Activated naive CD8-positive, alpha-beta T cell treated with anti-CD3 and anti-CD28 coated beads, Interleukin-2, amount 50 U/mL, for 24 hours (primary cell): ENCODE results near the gene SLC12A3.
"Not testable (repeated sequence)": the region's sequence is repeated elsewhere in the genome, so short reads cannot be mapped to it uniquely, and the experiment has no call there.

Experiments used
- ATAC-seq: fragments of 150-1000 bp; cut with Tn5 transposase; one replicate; pipeline ENCODE4 v1.10.0; 2021
- DNase-seq: peaks from one replicate; pipeline ENCODE4 v3.0.0; 2021
- H3K27ac Mint-ChIP-seq: one replicate; pipeline ENCODE4 v1.8.0; 2021; ENCODE audit warnings: mild to moderate bottlenecking, mixed read lengths
- H3K27me3 Mint-ChIP-seq: one replicate; pipeline ENCODE4 v1.8.0; 2021; ENCODE audit warnings: mixed read lengths
- H3K36me3 Mint-ChIP-seq: one replicate; pipeline ENCODE4 v1.8.0; 2021; ENCODE audit warnings: low read depth, mixed read lengths
- H3K4me1 Mint-ChIP-seq: one replicate; pipeline ENCODE4 v1.8.0; 2021; ENCODE audit warnings: mixed read lengths
- H3K4me3 Mint-ChIP-seq: one replicate; pipeline ENCODE4 v1.8.0; 2021; ENCODE audit warnings: mild to moderate bottlenecking, moderate library complexity, mixed read lengths
- H3K9me3 Mint-ChIP-seq: one replicate; pipeline ENCODE4 v1.8.0; 2021; ENCODE audit warnings: mixed read lengths

SLC12A3 gene

DNA sequence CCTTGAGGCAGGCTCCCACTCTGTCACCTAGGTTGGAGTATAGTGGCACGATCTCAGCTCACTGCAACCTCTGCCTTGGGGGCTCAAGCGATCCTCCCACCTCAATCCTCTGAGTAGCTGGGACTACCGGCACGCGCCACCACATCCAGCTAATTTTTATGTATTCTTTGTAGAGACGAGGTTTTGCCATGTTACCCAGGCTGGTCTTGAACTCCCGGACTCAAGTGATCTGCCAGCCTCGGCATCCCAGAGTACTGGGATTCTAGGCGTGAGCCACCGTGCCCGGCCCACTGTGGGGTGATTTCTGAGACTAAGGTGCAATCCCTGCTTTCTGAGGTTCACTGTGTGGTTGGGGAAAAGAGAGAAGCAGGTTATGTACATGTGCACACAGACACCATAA, 12.0 kb upstream of the SLC12A3 start:
- DNase-seq, result no peak
- Mint-ChIP-seq H3K4me3 (no peak overlapping the region), H3K4me1 (peaks cover 16% of the 10 kb centered on the region), H3K36me3 (peaks cover 3% of the 10 kb centered on the region), H3K27me3 (no peaks in the 10 kb centered on the region), H3K27ac (no peak overlapping the region), H3K9me3 (no peaks in the 10 kb centered on the region)
- ATAC-seq, result no peak

DNA sequence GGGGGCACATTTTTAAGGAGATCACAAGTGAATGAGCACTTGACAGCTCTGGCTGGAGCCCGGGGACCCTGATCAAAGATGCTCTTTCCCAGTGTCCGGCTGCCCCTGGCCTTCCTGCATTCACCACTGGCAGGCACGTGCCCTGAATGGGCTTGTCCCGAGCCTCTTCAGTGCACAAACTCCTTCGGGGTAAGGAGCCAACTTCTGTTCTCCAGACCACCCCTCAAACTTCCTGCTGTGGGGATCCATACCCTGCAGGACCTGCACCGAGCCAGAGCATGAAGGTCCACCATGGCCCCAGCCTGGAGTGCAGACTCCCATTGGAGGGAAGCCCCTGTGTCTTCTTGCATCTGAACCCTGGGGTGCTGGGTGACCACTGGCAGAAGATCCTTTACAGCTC, 9.8 kb upstream of the SLC12A3 start:
- no peaks in the 10 kb centered on the region for H3K36me3 Mint-ChIP-seq
- no peak overlapping the region for H3K4me3 Mint-ChIP-seq
- ATAC-seq (no peak), DNase-seq (no peak)
- H3K4me1 Mint-ChIP-seq, result peaks cover 20% of the 10 kb centered on the region
- no peaks in the 10 kb centered on the region for H3K27me3 Mint-ChIP-seq
- no peak overlapping the region for H3K27ac Mint-ChIP-seq
- no peaks in the 10 kb centered on the region for H3K9me3 Mint-ChIP-seq

DNA sequence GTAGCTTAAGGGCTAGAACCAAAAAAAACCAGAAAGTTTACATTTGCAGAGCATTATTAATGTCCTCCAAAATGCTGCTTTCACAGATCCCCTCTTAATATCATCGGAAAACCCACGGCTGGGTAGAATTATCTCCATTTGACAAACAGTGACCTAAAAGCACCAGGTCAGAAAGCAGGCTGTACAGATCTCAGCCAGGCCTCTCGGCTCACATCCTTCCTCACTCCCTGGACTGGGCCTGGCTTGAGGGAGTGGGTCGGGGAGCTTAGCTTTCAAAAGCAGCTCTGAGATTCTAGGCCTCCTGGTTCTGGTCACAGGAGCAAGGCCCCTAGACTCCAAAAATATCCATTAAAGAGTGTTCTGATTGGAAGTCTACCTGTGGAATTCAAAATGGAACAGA, 9.1 kb upstream of the SLC12A3 start:
- no peak overlapping the region for H3K4me3 Mint-ChIP-seq
- peaks cover 27% of the 10 kb centered on the region for H3K4me1 Mint-ChIP-seq
- H3K27me3 Mint-ChIP-seq, result no peaks in the 10 kb centered on the region
- no peaks in the 10 kb centered on the region for H3K9me3 Mint-ChIP-seq
- H3K27ac Mint-ChIP-seq, result no peak overlapping the region
- no peaks in the 10 kb centered on the region for H3K36me3 Mint-ChIP-seq
- ATAC-seq, result no peak
- no peak for DNase-seq

DNA sequence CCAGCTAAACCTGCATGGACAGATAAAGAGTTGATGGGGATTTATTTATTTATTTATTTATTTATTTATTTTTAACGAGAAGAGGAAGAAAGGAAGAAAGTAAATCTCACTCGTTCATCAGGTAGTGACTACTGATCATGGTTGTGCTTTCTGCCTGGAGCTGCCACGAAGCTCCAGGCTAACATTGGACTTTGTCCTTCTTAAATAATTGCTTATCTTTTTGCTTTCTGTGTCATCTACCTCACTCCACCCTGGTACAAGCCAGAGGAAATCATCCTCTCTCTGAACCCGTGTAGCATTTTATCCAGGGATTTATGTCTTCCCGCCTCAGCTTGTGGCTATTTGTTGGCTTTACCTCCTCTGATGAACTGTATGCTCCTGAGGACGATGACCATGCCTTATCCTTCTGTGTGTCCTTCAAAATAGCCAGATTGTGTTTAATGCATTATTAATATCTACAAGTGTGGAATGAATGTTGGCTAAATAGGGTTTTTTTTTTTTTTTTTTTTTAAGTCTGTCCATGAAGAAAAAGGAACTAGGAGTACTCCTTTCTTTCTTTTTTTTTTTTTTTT, 8.0 kb upstream of the SLC12A3 start:
- ATAC-seq (no peak), DNase-seq (no peak)
- no peak overlapping the region for H3K27ac Mint-ChIP-seq
- H3K4me3 Mint-ChIP-seq, result no peak overlapping the region
- H3K9me3 Mint-ChIP-seq, result no peaks in the 10 kb centered on the region
- no peaks in the 10 kb centered on the region for H3K36me3 Mint-ChIP-seq
- H3K4me1 Mint-ChIP-seq, result peaks cover 38% of the 10 kb centered on the region
- no peaks in the 10 kb centered on the region for H3K27me3 Mint-ChIP-seq

DNA sequence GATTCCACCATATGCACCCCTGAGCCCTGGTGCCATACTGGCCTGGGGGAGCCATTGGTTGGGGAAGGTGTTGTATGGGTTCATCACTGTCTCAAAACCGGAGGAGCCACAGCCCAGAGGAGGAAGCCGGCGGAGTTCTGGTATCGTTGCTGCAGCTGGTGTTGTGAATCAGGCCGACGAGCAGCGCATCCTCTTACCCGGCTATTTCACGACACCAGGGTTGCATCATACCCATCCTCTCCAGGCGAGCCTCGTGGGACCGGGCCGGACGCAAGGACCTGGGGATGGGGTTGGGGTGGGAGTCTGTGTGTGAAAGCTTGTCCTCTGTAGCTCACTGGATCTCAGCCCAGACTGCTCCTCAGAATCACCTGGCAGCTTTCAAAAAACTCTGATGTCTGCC, 6.6 kb upstream of the SLC12A3 start:
- Mint-ChIP-seq H3K4me1 (peaks cover 52% of the 10 kb centered on the region), H3K27me3 (no peaks in the 10 kb centered on the region), H3K9me3 (no peaks in the 10 kb centered on the region), H3K27ac (peak overlapping the region; percentile 34), H3K4me3 (no peak overlapping the region), H3K36me3 (no peaks in the 10 kb centered on the region)
- ATAC-seq, result no peak
- DNase-seq, result no peak

DNA sequence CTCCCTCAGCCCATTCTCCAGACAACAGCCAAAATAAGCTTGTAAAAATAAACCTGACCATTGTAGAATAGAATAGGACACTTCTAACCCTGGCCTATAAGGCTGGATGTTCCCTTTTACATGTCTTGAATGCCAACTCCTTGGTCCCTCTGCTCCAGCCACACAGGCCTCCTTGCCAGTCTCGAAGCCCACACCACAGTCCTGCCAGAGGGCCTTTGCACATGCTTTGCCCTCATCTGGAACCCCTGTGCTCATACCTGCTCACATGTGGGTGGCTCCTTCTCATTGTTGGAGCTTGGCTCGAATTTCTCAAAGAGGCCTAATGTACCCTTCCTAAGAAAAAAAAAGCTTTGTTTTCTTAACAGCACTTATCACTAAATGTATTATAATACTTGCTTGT, 5.4 kb upstream of the SLC12A3 start:
- Mint-ChIP-seq H3K36me3 (no peaks in the 10 kb centered on the region), H3K27me3 (no peaks in the 10 kb centered on the region), H3K9me3 (no peaks in the 10 kb centered on the region), H3K4me3 (no peak overlapping the region), H3K27ac (no peak overlapping the region), H3K4me1 (peaks cover 53% of the 10 kb centered on the region)
- no peak for ATAC-seq
- no peak for DNase-seq

DNA sequence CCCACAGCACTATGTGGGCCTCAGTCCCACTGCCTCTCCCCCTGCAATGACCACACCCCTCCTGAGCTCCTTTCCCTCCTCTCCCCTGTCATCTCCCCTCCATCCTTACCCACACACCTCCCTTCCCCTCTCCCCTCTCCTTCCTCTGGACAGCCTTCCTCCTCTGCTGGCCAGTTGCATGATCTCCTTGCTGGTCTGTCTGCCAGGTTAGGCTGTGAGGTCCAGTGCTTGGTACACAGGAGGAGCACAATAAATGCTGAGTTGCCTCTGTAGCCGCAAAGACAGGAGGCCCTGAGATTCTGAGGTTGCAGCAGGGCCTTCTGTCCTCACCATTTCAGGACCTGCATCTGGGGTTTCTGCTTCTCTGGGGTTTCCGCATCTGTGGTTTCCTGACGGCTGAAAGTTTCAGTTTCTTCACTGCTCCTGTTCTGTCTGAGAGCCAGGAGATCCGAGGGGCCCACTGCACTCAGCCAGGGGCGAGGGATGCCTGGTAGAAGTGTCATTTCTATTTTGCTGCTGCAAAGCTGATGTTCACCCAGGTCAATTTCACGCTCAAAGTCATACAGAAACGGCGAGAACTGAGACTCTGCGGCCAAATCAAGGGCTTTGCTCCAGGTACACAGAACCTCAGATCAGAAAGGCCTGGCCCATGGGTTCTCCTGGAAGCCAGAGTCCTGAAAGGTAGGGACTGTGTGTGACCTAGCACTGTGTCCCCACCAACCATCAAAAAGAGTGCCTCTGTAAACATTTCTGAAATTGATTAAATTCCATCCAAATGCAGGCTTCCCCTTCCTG, 4.6 kb upstream of the SLC12A3 start:
- peak overlapping the region; percentile 77 for H3K27ac Mint-ChIP-seq

DNA sequence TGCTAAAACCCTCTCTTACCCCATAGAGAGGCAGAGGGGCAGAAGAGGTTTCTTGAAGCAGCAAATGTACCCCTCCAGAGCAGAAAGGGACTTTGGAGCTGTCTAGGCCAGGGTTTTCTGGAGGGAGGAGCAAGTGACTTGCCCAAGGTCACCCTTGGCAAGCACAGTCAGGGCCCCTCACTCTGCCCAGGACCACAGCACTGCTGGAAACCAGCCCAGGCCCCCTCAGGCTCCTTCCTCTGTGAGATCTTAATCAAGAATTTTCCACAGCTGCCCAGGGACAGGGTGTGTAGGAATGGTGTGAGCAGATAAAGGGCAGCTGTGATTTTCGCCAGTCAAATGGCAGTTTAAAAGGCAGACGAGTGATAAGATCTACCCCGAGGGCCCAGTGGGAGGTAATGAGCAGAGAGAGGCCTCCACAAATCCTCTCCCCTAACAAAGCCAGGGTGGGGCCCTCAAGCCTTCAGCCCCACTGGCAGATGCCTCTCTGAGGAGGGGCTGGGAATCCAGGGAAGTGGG, 3.9 kb upstream of the SLC12A3 start:
- DNase-seq (no peak), ATAC-seq (peak; percentile 30)
- H3K27ac Mint-ChIP-seq, result peak overlapping the region; percentile 77
- H3K9me3 Mint-ChIP-seq, result no peaks in the 10 kb centered on the region
- H3K36me3 Mint-ChIP-seq, result no peaks in the 10 kb centered on the region
- peaks cover 53% of the 10 kb centered on the region for H3K4me1 Mint-ChIP-seq
- no peaks in the 10 kb centered on the region for H3K27me3 Mint-ChIP-seq
- H3K4me3 Mint-ChIP-seq, result peak overlapping the region; percentile 38

More for the DNA sequence above, 4.6 kb upstream of the SLC12A3 start:
- H3K4me3 Mint-ChIP-seq, result peak overlapping the region; percentile 39
- no peaks in the 10 kb centered on the region for H3K9me3 Mint-ChIP-seq
- ATAC-seq (peak; percentile 94), DNase-seq (peak; percentile 71)
- H3K4me1 Mint-ChIP-seq, result peaks cover 53% of the 10 kb centered on the region
- H3K27me3 Mint-ChIP-seq, result no peaks in the 10 kb centered on the region
- no peaks in the 10 kb centered on the region for H3K36me3 Mint-ChIP-seq

DNA sequence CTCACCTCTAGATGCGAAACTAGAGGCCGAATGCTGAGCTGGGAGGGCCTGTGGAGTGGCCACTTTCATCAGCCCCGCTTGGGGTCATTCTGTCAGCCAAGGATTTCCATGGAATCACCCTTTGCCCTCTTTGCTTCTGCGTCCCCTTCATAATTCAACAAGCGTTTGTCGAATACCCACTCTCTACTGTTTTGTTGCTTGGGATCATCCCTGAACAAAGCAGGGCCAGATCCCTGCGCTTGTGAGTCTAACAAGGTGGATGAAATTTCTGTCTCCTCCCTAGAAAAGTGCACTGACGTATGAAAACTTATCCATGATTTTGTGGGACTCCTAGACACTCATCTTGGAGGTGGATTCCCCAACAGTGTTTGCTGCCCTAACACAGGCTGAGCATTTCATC, 3.3 kb upstream of the SLC12A3 start:
- H3K9me3 Mint-ChIP-seq, result no peaks in the 10 kb centered on the region
- no peak for ATAC-seq
- H3K4me1 Mint-ChIP-seq, result peaks cover 53% of the 10 kb centered on the region
- H3K4me3 Mint-ChIP-seq, result no peak overlapping the region
- no peaks in the 10 kb centered on the region for H3K36me3 Mint-ChIP-seq
- no peak overlapping the region for H3K27ac Mint-ChIP-seq
- no peaks in the 10 kb centered on the region for H3K27me3 Mint-ChIP-seq
- DNase-seq, result no peak

DNA sequence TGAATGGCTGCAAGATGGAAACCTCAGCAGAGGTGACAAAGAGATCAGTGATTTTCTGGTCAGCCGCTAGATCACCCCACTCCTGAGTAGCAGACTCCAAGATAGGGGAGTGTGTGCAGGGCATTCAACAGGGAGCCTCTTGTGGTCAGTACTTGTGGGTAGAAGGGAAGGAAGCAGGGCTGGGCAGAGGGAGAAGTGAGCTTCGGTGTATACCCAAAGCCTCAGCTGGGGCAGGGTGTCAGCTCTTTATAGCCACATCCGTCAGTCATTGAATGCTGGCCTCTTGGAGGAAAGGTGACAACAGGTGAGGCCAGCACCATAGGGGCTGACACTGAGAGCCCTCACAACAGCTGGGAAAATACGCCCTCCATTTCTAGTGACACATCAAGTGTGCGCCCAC, 2.2 kb upstream of the SLC12A3 start:
- Mint-ChIP-seq H3K4me1 (peaks cover 58% of the 10 kb centered on the region), H3K27ac (peak overlapping the region; percentile 28), H3K9me3 (no peaks in the 10 kb centered on the region), H3K4me3 (no peak overlapping the region), H3K27me3 (no peaks in the 10 kb centered on the region), H3K36me3 (no peaks in the 10 kb centered on the region)
- no peak for DNase-seq
- ATAC-seq, result no peak

DNA sequence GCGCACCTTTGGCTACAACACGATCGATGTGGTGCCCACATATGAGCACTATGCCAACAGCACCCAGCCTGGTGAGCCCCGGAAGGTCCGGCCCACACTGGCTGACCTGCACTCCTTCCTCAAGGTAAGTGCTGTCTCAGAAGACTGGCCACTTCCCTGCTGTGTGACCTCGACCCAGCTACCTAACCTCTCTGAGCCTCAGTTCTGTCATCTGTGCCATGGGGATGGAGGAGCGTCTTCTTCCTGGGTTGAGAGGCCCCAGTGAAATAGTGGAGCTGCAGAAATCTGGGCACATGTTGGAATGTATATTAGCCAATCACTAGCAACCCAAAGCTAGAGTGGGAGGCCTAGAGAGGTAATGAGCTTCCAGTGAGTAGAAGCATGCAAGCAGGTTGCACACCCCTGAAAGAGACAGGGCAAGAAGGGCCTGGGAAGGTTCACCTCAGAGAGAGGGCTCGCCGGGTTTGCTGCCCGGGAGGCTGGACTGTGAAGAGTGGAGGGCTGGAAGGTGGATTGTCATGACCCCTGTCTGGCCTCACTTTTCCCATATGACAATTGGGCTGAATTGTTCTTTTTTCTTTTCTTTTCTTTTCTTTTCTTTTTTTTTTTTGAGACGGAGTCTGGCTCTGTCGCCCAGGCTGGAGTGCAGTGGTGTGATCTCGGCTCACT, 521 bp downstream of the SLC12A3 start:
- no peak overlapping the region for H3K27ac Mint-ChIP-seq
- no peaks in the 10 kb centered on the region for H3K27me3 Mint-ChIP-seq
- H3K4me3 Mint-ChIP-seq, result no peak overlapping the region
- no peaks in the 10 kb centered on the region for H3K9me3 Mint-ChIP-seq
- peaks cover 43% of the 10 kb centered on the region for H3K4me1 Mint-ChIP-seq
- no peak for ATAC-seq
- H3K36me3 Mint-ChIP-seq, result no peaks in the 10 kb centered on the region
- no peak for DNase-seq

DNA sequence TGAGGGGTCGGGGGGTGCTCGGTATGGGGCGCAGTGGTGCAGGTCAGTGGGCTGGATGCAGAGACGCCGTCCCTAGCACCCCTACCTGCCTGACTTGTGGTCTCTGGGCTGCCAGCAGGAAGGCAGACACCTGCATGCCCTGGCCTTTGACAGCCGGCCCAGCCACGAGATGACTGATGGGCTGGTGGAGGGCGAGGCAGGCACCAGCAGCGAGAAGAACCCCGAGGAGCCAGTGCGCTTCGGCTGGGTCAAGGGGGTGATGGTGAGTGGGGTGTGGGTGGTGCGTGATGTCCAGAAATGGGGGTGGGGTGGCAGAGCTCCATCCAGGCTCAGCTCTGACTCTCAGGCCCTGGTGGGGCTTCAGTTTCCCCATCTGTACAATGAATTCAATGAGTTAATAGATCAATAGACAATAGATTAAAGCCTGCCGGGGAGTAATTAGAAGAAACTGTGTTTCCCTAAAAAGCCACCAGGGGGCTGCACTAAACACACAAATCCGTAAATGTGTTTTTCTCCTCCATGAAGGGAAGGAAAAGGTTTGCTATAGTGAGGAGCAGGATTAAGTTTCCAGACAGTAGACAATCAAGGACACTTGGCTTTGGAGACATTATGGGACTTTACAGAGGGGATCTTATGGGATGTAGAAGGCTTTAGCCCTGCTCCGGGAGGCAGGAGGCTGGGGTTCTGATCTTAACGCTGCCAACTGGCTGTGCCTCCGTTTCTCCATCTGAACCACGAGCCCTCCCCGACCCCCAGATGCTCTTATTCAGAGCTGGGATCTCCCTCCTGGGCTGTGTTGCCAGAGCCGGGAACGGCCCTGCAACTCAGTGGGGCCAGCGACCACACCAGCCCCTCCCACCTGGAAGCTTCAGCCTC, 2.2 kb downstream of the SLC12A3 start:
- Mint-ChIP-seq H3K4me1 (peaks cover 30% of the 10 kb centered on the region), H3K9me3 (no peaks in the 10 kb centered on the region), H3K4me3 (no peak overlapping the region), H3K36me3 (no peaks in the 10 kb centered on the region), H3K27ac (peak overlapping the region; percentile 17), H3K27me3 (no peaks in the 10 kb centered on the region)
- ATAC-seq (no peak), DNase-seq (peak; percentile 46)

DNA sequence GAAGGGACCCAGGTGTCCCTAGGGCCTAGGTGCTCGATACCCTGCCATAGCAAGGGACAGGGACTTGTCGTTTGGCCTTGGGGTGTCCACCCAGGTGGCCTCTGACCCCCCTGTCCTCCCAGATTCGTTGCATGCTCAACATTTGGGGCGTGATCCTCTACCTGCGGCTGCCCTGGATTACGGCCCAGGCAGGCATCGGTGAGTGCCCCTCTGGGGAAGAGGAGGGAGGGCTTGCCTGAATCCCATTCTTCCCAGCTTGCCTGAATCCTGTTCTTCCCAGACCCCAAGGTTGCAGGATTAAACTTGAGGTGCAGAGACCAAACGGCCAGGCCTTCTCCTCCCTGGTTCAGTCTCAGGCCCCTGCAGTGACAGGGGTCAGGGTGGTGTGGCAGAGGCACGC, 3.2 kb downstream of the SLC12A3 start:
- no peaks in the 10 kb centered on the region for H3K27me3 Mint-ChIP-seq
- no peaks in the 10 kb centered on the region for H3K36me3 Mint-ChIP-seq
- ATAC-seq, result no peak
- H3K27ac Mint-ChIP-seq, result no peak overlapping the region
- H3K9me3 Mint-ChIP-seq, result no peaks in the 10 kb centered on the region
- no peak for DNase-seq
- H3K4me1 Mint-ChIP-seq, result peaks cover 20% of the 10 kb centered on the region
- H3K4me3 Mint-ChIP-seq, result no peak overlapping the region

DNA sequence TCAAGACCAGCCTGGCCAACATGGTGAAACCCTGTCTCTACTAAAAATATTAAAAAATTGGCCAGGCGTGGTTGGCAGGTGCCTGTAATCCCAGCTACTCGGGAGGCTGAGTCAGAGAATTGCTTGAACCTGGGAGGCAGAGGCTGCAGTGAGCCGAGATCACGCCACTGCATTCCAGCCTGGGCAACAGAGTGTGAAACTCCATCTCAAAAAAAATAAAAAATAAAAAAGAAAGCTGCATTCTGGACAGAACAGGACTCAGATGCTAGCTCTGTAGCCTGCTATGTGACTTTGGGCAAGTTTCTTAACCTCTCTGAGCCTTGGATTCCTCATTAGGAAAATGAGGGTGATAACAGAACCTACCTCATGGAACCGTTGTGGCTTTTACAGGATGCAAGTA, 3.8 kb downstream of the SLC12A3 start:
- not testable (repeated sequence) for H3K9me3 Mint-ChIP-seq, H3K4me3 Mint-ChIP-seq, H3K27ac Mint-ChIP-seq, H3K27me3 Mint-ChIP-seq, H3K36me3 Mint-ChIP-seq, ATAC-seq, DNase-seq
- H3K4me1 Mint-ChIP-seq, result peaks cover 17% of the 10 kb centered on the region
